A549 (cell line): Measurements from ENCODE around the gene C20orf173. TPM values are rescaled to one million over a fixed set of nuclear protein-coding genes. Genes with fewer than 3 reads are reported as not detected.
A peak's percentile ranks its signal among the peaks of the same experiment; 100 is the strongest.

Experiments
- ATAC-seq, 2 experiments: fragments of 200-7000 bp in 1 of 2; fragments of >200 bp in 1 of 2; cut with Nextera tagmentation in 1 of 2; cut with Tn5 transposase in 1 of 2; 3 replicates each; pipeline versions ENCODE4 v1.8.0 to v1.9.1; 2018 to 2020; ENCODE audit warnings: mild to moderate bottlenecking in 1 of 2, moderate library complexity in 1 of 2
- CTCF ChIA-PET: fragments of 300-600 bp; sonication (Branson Sonifier 250); formaldehyde crosslinking; extraction: SDS; loops from one replicate; lab custom pipeline; 2021; ENCODE audit warnings: antibody characterized with exemption, inconsistent platforms; lab: Yijun Ruan, JAX
- POLR2A ChIA-PET: fragments of 350-600 bp; formaldehyde crosslinking; extraction: SDS; loops from one replicate; lab custom pipeline; 2021; ENCODE audit warnings: antibody characterized with exemption, inconsistent platforms; lab: Yijun Ruan, JAX
- DNase-seq, 2 experiments: peaks; one replicate each; pipeline versions ENCODE4 v3.0.0 to v3.0.0-alpha.2; 2011 to 2016; ENCODE audit warnings: low read depth in 1 of 2, low spot score in 1 of 2
- FAIRE-seq: peaks from 2 replicates; lab custom pipeline; 2011; peaks lifted over from hg19 to GRCh38; lab: Jason Lieb, UNC
- H3K27ac ChIP-seq, 2 experiments: fragments of >200 bp; sonication (Bioruptor Twin); formaldehyde crosslinking; 3 replicates each; pipeline ENCODE4 v1.5.1; 2016 to 2017
- H3K4me1 ChIP-seq: fragments of >200 bp; sonication (Bioruptor Twin); formaldehyde crosslinking; 3 replicates; pipeline ENCODE4 v1.6.1; 2016
- H3K4me2 ChIP-seq: fragments of >200 bp; sonication (Bioruptor Twin); formaldehyde crosslinking; 3 replicates; pipeline ENCODE4 v1.6.1; 2016
- H3K4me3 ChIP-seq: fragments of >200 bp; sonication (Bioruptor Twin); formaldehyde crosslinking; 3 replicates; pipeline ENCODE4 v1.5.1; 2016
- H3K9me3 ChIP-seq: fragments of >200 bp; sonication (Bioruptor Twin); formaldehyde crosslinking; 3 replicates; pipeline ENCODE4 v1.6.1; 2016
- BHLHE40 ChIP-seq: IDR thresholded peaks from 2 replicates; pipeline ENCODE4 v1.6.1; 2012; ENCODE audit warnings: low read depth, low read length, inconsistent platforms
- CBX8 ChIP-seq: fragments of 200-600 bp; sonication (generic); IDR thresholded peaks from 2 replicates; pipeline ENCODE4 v1.6.1; 2016
- CHD2 ChIP-seq: fragments of 150-350 bp; IDR thresholded peaks from 2 replicates; pipeline ENCODE4 v1.6.1; 2014; ENCODE audit warnings: low read length; ENCODE audit not compliant: partially characterized antibody
- ESRRA ChIP-seq: fragments of 150-350 bp; IDR thresholded peaks from 2 replicates; pipeline ENCODE4 v1.6.1; 2014; ENCODE audit warnings: mild to moderate bottlenecking, low read length, borderline replicate concordance
- JUN ChIP-seq, 2 experiments: fragments of >200 bp; sonication (Bioruptor Twin); formaldehyde crosslinking; IDR thresholded peaks; 2 replicates in 1 of 2; 3 replicates in 1 of 2; pipeline ENCODE4 v1.6.1; 2016 to 2017
- KDM5A ChIP-seq: fragments of 200-600 bp; sonication (generic); IDR thresholded peaks from 2 replicates; pipeline ENCODE4 v1.6.1; 2016; ENCODE audit warnings: antibody characterized with exemption, mild to moderate bottlenecking
- RAD21 ChIP-seq, 2 experiments: fragments of >200 bp in 1 of 2; sonication (Bioruptor Twin) in 1 of 2; formaldehyde crosslinking in 1 of 2; IDR thresholded peaks in 1 of 2; conservative IDR thresholded peaks in 1 of 2; 2 replicates in 1 of 2; 3 replicates in 1 of 2; pipeline ENCODE4 v1.6.1; 2012 to 2018; ENCODE audit warnings: inconsistent platforms in 1 of 2
- ZFP36 ChIP-seq: fragments of 450-650 bp; IDR thresholded peaks from 2 replicates; pipeline ENCODE4 v1.6.1; 2014; ENCODE audit warnings: borderline replicate concordance; ENCODE audit not compliant: partially characterized antibody
- ZSCAN20 ChIP-seq: fragments of 250-450 bp; sonication (Bioruptor Pico); IDR thresholded peaks from 2 replicates; pipeline ENCODE4 v1.8.0; 2022; ENCODE audit warnings: mild to moderate bottlenecking, moderate library complexity
- WGBS: methylation state at CpG from one replicate; pipeline ENCODE4 v1.1.6; 2017; ENCODE audit errors: missing lambda C conversion rate; 5-methylcytosine and 5-hydroxymethylcytosine counted together
- polyA plus RNA-seq, 4 experiments: library from polyadenylated mRNA; depleted of rRNA in 3 of 4; stranded (reverse); fragments of >200 nt; fragmentation: RNase III in 1 of 4; extraction: RNeasy Plus Mini Kit Qiagen cat#74134 plus additional on column Dnase treatment in 1 of 4; gene quantifications; 2 replicates in 3 of 4; 3 replicates in 1 of 4; pipeline ENCODE4 v1.2.3, GENCODE V29; 2011 to 2017
- TF ChIP-seq, protein P1 (sequence below): fragments of >200 bp; sonication (Bioruptor Twin); formaldehyde crosslinking; IDR thresholded peaks from 3 replicates; pipeline ENCODE4 v1.5.1; 2016
- TF ChIP-seq, protein P2 (sequence below): fragments of 200-600 bp; sonication (generic); IDR thresholded peaks from 2 replicates; pipeline ENCODE4 v1.6.1; 2016; ENCODE audit warnings: antibody characterized with exemption, mild to moderate bottlenecking, moderate library complexity
- TF ChIP-seq, protein P3 (sequence below): fragments of >200 bp; sonication (Bioruptor Twin); formaldehyde crosslinking; IDR thresholded peaks from 2 replicates; pipeline ENCODE4 v1.6.1; 2016

Gene C20orf173
- polyA plus RNA-seq, 2 of the 4 experiments (the other 2 are of a cell fraction): not detected

DNA sequence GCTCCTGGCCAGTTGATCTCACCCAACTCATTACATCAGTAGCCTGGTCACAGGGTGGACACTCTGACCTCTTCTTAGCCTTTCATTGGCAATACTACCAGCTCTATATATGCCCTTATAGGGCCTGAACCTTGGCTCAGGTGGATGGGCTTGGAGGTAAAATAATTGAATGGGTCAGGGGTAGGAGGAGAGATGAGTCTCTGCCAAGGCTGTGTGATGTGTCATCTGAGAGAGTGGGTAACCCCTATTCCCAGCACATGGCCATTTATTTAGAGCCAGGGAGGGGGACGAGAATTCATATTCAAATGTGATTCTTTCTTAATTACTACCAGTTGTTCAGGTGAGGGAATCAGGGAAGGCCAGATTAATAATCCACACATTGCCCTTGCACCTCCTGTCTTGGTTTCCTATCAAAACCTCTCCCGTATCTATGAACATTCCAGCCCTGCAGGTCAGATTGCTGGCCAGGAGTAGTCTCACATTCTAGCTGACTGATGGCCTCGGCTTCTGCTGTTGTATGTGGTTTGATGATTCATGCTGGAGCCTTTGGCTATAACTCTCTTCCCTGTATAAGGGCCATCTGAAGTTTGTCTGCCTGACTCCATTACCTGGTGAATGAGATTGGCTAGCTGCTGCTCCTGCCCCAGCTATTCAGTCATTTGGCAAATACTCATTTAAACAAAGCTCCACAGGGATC lies 13.4 kb downstream of the C20orf173 start:
- WGBS: 53% methylated on average over 3 of the region's 3 CpGs
- H3K27ac ChIP-seq: peak overlapping the region in 1 of 2 experiments; percentile 40; a peak in 2 of 6 replicates
- POLR2A ChIA-PET: interaction anchor here (0.8 to 2.2 kb wide), 2 partner anchors 26 to 62 kb away, joined by 3 to 6 read pairs; partner anchors contain the start of gene ERGIC3
- peak; percentile 69 to 80 for ATAC-seq
- TF ChIP-seq CBX8 (no peak), KDM5A (no peak)
- TF ChIP-seq, protein P1, sequence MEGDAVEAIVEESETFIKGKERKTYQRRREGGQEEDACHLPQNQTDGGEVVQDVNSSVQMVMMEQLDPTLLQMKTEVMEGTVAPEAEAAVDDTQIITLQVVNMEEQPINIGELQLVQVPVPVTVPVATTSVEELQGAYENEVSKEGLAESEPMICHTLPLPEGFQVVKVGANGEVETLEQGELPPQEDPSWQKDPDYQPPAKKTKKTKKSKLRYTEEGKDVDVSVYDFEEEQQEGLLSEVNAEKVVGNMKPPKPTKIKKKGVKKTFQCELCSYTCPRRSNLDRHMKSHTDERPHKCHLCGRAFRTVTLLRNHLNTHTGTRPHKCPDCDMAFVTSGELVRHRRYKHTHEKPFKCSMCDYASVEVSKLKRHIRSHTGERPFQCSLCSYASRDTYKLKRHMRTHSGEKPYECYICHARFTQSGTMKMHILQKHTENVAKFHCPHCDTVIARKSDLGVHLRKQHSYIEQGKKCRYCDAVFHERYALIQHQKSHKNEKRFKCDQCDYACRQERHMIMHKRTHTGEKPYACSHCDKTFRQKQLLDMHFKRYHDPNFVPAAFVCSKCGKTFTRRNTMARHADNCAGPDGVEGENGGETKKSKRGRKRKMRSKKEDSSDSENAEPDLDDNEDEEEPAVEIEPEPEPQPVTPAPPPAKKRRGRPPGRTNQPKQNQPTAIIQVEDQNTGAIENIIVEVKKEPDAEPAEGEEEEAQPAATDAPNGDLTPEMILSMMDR: no peak
- TF ChIP-seq, all 56 proteins: peak for 0
- peaks cover 11% of the 10 kb centered on the region; the same call in 2 of the 3 replicates for H3K4me1 ChIP-seq
- DNase-seq: peak; percentile 29 to 38
- H3K4me3 ChIP-seq: no peak overlapping the region
- FAIRE-seq: no peak
- no peak overlapping the region for H3K4me2 ChIP-seq
- no peaks in the 10 kb centered on the region for H3K9me3 ChIP-seq
- CTCF ChIA-PET: interaction anchor here (0.6 to 2.9 kb wide), 6 partner anchors 12 to 449 kb away, joined by 3 to 8 read pairs (median 5); no protein-coding TSS in a partner anchor

DNA sequence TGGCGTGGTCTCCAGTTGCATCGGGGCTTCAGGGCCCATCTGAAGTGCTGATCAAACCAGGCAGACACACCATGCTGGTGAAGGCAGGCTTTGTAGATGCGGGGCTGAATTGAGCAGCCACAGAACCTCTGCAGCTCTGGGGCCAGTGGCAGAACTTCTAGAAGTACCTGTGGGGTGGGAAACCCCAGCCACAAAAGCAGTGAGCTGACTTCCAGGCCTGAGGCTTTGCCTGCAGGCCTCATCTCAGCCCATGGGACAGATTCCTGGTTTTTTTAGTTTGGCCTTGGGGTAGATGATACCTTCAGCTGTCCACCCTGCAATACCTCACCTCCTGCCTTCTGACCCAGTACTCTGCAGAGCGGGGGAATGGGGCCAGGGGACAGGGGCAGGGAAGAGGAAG lies 14.1 kb downstream of the C20orf173 start:
- no peak overlapping the region for H3K4me3 ChIP-seq
- FAIRE-seq (no peak), DNase-seq (no peak), ATAC-seq (no peak)
- no peaks in the 10 kb centered on the region for H3K9me3 ChIP-seq
- no peak overlapping the region; a peak in 1 of 6 replicates for H3K27ac ChIP-seq
- ChIA-PET POLR2A (interaction anchor here (2.2 kb wide), 1 partner anchor 26 kb away, joined by 6 read pairs; the partner anchor contains the start of gene ERGIC3), CTCF (interaction anchor here (0.7 to 2.9 kb wide), 9 partner anchors 11 to 623 kb away, joined by 3 to 8 read pairs (median 6); no protein-coding TSS in a partner anchor)
- WGBS: 94% methylated on average over 4 of the region's 4 CpGs
- TF ChIP-seq CBX8 (no peak), CHD2 (no peak), RAD21 (conservative IDR thresholded peaks at IDR 0.05 in 1 of 2, IDR thresholded peaks at IDR 0.05 in 1 of 2) (no peak), JUN (IDR thresholded peaks at IDR 0.05) (no peak), ZSCAN20 (CRISPR knock-in tag) (no peak), BHLHE40 (no peak), ZFP36 (no peak), ESRRA (no peak)
- TF ChIP-seq, protein P2, sequence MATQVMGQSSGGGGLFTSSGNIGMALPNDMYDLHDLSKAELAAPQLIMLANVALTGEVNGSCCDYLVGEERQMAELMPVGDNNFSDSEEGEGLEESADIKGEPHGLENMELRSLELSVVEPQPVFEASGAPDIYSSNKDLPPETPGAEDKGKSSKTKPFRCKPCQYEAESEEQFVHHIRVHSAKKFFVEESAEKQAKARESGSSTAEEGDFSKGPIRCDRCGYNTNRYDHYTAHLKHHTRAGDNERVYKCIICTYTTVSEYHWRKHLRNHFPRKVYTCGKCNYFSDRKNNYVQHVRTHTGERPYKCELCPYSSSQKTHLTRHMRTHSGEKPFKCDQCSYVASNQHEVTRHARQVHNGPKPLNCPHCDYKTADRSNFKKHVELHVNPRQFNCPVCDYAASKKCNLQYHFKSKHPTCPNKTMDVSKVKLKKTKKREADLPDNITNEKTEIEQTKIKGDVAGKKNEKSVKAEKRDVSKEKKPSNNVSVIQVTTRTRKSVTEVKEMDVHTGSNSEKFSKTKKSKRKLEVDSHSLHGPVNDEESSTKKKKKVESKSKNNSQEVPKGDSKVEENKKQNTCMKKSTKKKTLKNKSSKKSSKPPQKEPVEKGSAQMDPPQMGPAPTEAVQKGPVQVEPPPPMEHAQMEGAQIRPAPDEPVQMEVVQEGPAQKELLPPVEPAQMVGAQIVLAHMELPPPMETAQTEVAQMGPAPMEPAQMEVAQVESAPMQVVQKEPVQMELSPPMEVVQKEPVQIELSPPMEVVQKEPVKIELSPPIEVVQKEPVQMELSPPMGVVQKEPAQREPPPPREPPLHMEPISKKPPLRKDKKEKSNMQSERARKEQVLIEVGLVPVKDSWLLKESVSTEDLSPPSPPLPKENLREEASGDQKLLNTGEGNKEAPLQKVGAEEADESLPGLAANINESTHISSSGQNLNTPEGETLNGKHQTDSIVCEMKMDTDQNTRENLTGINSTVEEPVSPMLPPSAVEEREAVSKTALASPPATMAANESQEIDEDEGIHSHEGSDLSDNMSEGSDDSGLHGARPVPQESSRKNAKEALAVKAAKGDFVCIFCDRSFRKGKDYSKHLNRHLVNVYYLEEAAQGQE: no peak
- TF ChIP-seq, protein P3, sequence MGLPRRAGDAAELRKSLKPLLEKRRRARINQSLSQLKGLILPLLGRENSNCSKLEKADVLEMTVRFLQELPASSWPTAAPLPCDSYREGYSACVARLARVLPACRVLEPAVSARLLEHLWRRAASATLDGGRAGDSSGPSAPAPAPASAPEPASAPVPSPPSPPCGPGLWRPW: no peak
- TF ChIP-seq, protein P1: no peak
- no peak overlapping the region for H3K4me2 ChIP-seq
- H3K4me1 ChIP-seq: peaks cover 11% of the 10 kb centered on the region; the same call in 2 of the 3 replicates
